ENCODE data around the gene EDDM13.

EDDM13 gene

GRCh38 chr19:56299688-56300087 is 27.1 kb downstream of the EDDM13 start:
- H3K4me3 ChIP-seq (replicated peaks; ENCODE audit: insufficient read depth, low read length) = no peak overlapping the region
- TF ChIP-seq REST (IDR thresholded peaks at IDR 0.05; ENCODE audit: insufficient replicate concordance, low read depth) (no peak), POLR2AphosphoS5 (IDR thresholded peaks at IDR 0.05; ENCODE audit: low read depth) (no peak), SPI1 (IDR thresholded peaks at IDR 0.05; ENCODE audit: borderline replicate concordance, low read depth) (no peak), GABPA (IDR thresholded peaks at IDR 0.05; ENCODE audit: low read depth) (no peak)
- TF ChIP-seq, protein P1, sequence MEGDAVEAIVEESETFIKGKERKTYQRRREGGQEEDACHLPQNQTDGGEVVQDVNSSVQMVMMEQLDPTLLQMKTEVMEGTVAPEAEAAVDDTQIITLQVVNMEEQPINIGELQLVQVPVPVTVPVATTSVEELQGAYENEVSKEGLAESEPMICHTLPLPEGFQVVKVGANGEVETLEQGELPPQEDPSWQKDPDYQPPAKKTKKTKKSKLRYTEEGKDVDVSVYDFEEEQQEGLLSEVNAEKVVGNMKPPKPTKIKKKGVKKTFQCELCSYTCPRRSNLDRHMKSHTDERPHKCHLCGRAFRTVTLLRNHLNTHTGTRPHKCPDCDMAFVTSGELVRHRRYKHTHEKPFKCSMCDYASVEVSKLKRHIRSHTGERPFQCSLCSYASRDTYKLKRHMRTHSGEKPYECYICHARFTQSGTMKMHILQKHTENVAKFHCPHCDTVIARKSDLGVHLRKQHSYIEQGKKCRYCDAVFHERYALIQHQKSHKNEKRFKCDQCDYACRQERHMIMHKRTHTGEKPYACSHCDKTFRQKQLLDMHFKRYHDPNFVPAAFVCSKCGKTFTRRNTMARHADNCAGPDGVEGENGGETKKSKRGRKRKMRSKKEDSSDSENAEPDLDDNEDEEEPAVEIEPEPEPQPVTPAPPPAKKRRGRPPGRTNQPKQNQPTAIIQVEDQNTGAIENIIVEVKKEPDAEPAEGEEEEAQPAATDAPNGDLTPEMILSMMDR (IDR thresholded peaks at IDR 0.05; ENCODE audit: insufficient read depth, low read length) = no peak
- H3K27me3 ChIP-seq (ENCODE audit: insufficient read depth, poor library complexity, severe bottlenecking) = no peaks in the 10 kb centered on the region
- H3K27ac ChIP-seq (replicated peaks) = no peak overlapping the region
- DNase-seq (ENCODE audit: low read depth in 1 of 2, low spot score in 1 of 2) = no peak

DNA sequence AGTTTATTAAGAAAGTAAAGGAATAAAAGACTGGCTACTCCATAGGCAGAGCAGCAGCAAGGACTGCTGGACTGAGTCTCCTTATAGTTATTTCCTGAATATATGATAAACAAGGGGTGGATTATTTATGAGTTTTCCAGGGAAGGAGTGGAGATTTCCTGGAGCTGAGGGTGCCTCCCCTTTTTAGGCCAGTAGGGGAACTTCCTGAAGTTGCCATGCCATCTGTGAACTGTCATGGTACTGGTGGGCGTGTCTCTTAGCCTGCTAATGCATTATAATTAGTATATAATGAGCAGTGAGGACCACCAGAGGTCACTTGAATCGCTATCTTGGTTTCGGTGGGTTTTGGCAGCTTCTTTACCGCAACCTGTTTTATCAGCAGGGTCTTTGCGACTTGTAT is 28.6 kb downstream of the EDDM13 start:
- TF ChIP-seq POLR2AphosphoS5 (IDR thresholded peaks at IDR 0.05; ENCODE audit: low read depth) = no peak
- TF ChIP-seq, protein P1 (IDR thresholded peaks at IDR 0.05; ENCODE audit: insufficient read depth, low read length) = no peak
- TF ChIP-seq SPI1 (IDR thresholded peaks at IDR 0.05; ENCODE audit: borderline replicate concordance, low read depth) = no peak
- no peak for TF ChIP-seq REST (IDR thresholded peaks at IDR 0.05; ENCODE audit: insufficient replicate concordance, low read depth)
- no peak for TF ChIP-seq GABPA (IDR thresholded peaks at IDR 0.05; ENCODE audit: low read depth)
- no peak for DNase-seq (ENCODE audit: low read depth in 1 of 2, low spot score in 1 of 2)
- Histone ChIP-seq H3K27me3 (ENCODE audit: insufficient read depth, poor library complexity, severe bottlenecking) (no peaks in the 10 kb centered on the region), H3K27ac (replicated peaks) (no peak overlapping the region), H3K4me3 (replicated peaks; ENCODE audit: insufficient read depth, low read length) (no peak overlapping the region)

GRCh38 chr19:56301886-56302620 is 29.5 kb downstream of the EDDM13 start:
- Histone ChIP-seq H3K27me3 (ENCODE audit: insufficient read depth, poor library complexity, severe bottlenecking) (no peaks in the 10 kb centered on the region), H3K4me3 (replicated peaks; ENCODE audit: insufficient read depth, low read length) (no peak overlapping the region), H3K27ac (replicated peaks) (no peak overlapping the region; the same call in 1 of the 2 replicates)
- peak in 1 of 2 experiments; percentile 29 for DNase-seq (ENCODE audit: low read depth in 1 of 2, low spot score in 1 of 2)
- no peak for TF ChIP-seq GABPA (IDR thresholded peaks at IDR 0.05; ENCODE audit: low read depth)
- TF ChIP-seq SPI1 (IDR thresholded peaks at IDR 0.05; ENCODE audit: borderline replicate concordance, low read depth) = no peak
- TF ChIP-seq, protein P1 (IDR thresholded peaks at IDR 0.05; ENCODE audit: insufficient read depth, low read length) = no peak
- TF ChIP-seq POLR2AphosphoS5 (IDR thresholded peaks at IDR 0.05; ENCODE audit: low read depth) = no peak
- no peak for TF ChIP-seq REST (IDR thresholded peaks at IDR 0.05; ENCODE audit: insufficient replicate concordance, low read depth)

Measured in HL-60 (cell line).